ENCODE measurements around the gene DARS2. TPM values are rescaled to one million over a fixed set of nuclear protein-coding genes. Genes with fewer than 3 reads are reported as not detected.

DARS2 gene
- total and polyA plus RNA-seq, 10 of the 15 experiments (the other 5 are each of a cell fraction or from before 2014, with no cell fraction given): 23.9 to 69.7 (median 37.3) TPM

- no peak for TF ChIP-seq ZNF687 (IDR thresholded peaks at IDR 0.05)
- TF ChIP-seq HDAC2 (IDR thresholded peaks at IDR 0.05): no peak
- no peak for TF ChIP-seq WRNIP1 (IDR thresholded peaks at IDR 0.05; ENCODE audit: borderline replicate concordance, low read depth, low read length)
- TF ChIP-seq TCF3 (IDR thresholded peaks at IDR 0.05; ENCODE audit: borderline replicate concordance, insufficient read depth, low read depth, low read length): no peak
- peak; percentile 83 for TF ChIP-seq GABPA (IDR thresholded peaks at IDR 0.05; ENCODE audit: low read depth)
- TF ChIP-seq ZZZ3 (IDR thresholded peaks at IDR 0.05; ENCODE audit: control insufficient read depth, insufficient read length, low read depth): no peak
- TF ChIP-seq POLR2A (IDR thresholded peaks at IDR 0.05; ENCODE audit: low read depth, low read length): no peak; the same call in 1 of the 2 replicates
- TF ChIP-seq BHLHE40 (IDR thresholded peaks at IDR 0.05; ENCODE audit: borderline replicate concordance in 1 of 2, low read depth in 2 of 2, low read length in 1 of 2): no peak; a peak in 1 of 4 replicates
- TF ChIP-seq KLF5 (IDR thresholded peaks at IDR 0.05; ENCODE audit: partially characterized antibody): no peak
- TF ChIP-seq TCF7 (IDR thresholded peaks at IDR 0.05; ENCODE audit: borderline replicate concordance): no peak
- no peak for TF ChIP-seq NFXL1 (IDR thresholded peaks at IDR 0.05; ENCODE audit: borderline replicate concordance)
- TF ChIP-seq E4F1 (IDR thresholded peaks at IDR 0.05; ENCODE audit: borderline replicate concordance, partially characterized antibody): no peak
- TF ChIP-seq RFX5 (IDR thresholded peaks at IDR 0.05; ENCODE audit: low read depth, low read length): no peak
- peak; percentile 1 to 34 (median 3); a peak in 1 of 6 replicates for TF ChIP-seq CTCF (IDR thresholded peaks at IDR 0.05 in 2 of 3, conservative IDR thresholded peaks at IDR 0.05 in 1 of 3; ENCODE audit: control insufficient read depth in 2 of 3, extremely low read depth in 1 of 3, insufficient read depth in 1 of 3, low read depth in 3 of 3, low read length in 3 of 3)
- TF ChIP-seq NFIC (IDR thresholded peaks at IDR 0.05; ENCODE audit: low read depth, low read length): no peak
- TF ChIP-seq SMARCA5 (IDR thresholded peaks at IDR 0.05): no peak; the same call in 1 of the 2 replicates
- TF ChIP-seq MEF2A (IDR thresholded peaks at IDR 0.05; ENCODE audit: insufficient read depth, low read depth, low read length): no peak
- no peak for TF ChIP-seq SUPT20H (IDR thresholded peaks at IDR 0.05; ENCODE audit: borderline replicate concordance, control insufficient read depth, low read depth, low read length)
- no peak for TF ChIP-seq ZBTB33 (IDR thresholded peaks at IDR 0.05)
- TF ChIP-seq RAD51 (IDR thresholded peaks at IDR 0.05): no peak
These were observed 44.0 kb downstream of the DARS2 start, which contains the start of gene ZBTB37 (continued) for GRCh38 chr1:173868266-173869020.

Measured in GM12878 (cell line).